Activated naive CD8-positive, alpha-beta T cell treated with anti-CD3 and anti-CD28 coated beads, Interleukin-2, amount 50 U/mL, for 16 hours (primary cell): ENCODE results near the gene ZNF148.
A peak's percentile ranks its signal among the peaks of the same experiment; 100 is the strongest.
"Not testable (repeated sequence)": the region's sequence is repeated elsewhere in the genome, so short reads cannot be mapped to it uniquely, and the experiment has no call there.

ENCODE experiments used
- DNase-seq: peaks from one replicate; pipeline ENCODE4 v3.0.0-alpha.2; 2020; ENCODE audit warnings: low read depth, low spot score

ZNF148 gene

DNA sequence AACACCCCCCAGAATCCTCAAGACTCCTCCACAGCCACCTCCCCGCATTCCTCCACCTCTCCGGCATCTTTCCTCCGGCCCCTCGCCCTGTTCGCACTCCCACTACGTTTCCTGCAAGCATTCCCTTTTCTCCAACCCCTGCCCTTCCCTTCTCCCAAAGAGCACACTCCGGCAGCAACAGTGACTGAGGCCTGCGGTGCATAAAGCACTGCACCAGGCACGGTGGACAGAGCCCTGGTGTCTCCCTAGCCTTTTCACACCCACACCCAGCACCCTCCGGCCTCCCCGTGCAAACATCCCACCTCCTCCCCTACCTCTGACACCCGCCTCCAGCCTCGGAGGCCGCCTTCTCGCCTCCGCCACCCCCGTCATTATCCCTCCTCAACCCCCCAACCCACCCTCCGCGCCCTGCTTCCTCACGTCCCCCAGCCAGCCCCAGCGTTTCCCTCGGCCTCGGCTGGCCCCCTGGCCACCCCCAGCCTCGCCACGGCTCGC lies 577 bp downstream of the ZNF148 start:
- DNase-seq: no peak

DNA sequence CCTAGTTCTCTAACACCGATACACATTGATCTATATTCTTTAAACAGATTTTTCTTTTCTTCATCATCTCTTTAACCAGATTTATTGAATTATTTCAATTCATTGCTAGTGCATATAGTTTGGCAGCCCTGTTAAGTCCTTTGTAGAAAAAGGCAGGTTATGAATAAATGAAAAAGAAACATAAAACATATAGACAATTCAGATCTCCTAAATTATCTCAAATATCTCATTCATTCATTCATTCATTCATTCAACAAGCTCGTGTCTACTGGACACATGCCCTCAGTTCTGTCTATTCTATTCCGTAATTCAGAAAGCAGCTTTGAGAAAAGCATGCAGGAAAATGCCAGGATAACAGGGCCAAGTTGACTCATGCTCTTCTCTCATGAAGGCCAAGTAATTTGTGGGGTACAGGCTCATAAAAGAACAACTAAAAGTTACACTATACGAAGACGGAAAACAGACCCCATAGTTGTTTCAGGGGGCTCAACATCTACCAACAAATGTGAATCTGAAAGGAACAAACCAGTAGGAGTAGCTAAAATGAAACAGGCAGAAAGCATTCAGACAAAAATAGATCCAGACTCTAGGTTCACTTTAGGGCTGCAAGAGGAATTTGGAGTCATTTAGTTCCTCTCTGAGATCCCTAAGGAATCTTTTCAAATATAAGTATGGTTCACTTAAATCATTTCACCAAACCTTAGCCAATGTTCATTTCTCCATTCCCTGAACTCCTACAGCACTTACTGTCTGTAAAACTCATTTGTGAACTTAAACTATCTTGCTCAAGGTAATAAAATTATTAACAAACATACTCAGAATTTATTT lies 7.5 kb downstream of the ZNF148 start:
- DNase-seq: no peak

DNA sequence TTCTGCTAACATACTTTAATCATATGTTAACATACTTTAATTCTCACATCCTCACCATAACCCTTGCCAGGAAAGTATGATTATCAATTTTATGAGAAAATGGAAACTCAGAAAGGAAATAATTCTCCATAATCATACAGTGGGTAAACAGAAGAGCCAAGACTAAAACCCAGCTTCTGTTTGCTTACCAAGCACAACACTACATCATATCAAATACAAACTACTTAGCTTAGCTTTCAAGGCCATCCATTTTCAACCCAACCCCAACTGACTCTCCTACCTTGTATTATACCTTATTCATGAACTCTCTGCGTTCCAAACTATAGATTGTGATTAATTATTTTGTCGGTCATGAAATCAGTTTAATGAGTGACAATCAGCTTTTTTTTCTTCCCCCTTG lies 9.0 kb downstream of the ZNF148 start:
- DNase-seq: no peak

DNA sequence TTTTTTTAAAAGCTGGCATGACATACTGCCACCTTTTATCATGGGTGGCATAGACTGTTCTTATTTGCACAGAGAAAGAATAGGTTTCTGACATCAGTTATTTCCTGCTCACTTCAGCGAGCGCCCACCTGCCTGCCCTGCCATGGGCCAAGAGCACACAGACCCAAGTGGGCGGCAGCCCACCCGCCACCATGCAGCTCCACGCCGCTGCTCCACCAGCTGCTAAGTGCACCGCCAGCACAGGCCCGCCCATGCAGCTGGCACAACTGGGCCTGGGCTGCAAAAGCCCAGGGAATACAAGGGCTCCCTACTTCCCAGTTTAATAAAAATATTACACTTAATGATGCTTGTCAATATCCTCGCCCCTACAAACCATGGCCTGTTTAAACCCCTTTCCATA lies 15.4 kb downstream of the ZNF148 start:
- DNase-seq: no peak

DNA sequence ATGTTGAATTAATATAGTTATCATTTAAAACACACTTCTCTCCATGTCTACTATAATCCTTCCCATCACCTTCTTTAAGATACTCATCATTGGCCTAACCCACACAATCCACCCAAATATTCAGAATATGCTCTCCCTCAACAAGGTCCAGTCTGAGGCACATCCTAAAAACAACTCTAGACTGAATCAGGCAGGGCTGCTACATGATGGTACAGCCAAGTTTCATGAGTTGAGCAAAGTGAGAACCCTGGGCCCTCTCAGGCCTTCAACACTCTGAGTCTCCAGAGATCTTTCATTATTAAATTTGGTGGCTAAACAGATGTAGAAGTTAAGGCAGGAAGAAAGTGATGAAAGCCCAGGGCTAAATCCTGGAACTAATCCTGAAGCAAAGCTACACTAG lies 16.2 kb downstream of the ZNF148 start:
- DNase-seq: no peak

DNA sequence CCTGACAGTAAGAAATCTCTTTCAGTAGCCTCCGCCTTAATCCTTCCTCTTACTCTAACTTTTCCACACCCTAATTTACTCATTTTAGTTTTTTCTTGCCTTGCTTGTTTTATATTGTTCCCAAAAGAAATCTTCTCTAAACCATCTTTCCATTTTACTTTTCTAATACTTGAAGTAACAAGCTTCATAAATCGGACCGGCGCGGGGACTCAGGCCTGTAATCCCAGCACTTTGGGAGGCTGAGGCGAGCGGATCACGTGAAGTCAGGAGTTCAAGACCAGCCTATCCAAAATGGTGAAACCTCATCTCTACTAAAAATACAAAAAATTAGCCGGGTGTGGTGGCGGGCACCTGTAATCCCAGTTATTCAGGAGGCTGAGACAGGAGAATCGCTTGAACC lies 17.3 kb downstream of the ZNF148 start:
- DNase-seq: no peak

DNA sequence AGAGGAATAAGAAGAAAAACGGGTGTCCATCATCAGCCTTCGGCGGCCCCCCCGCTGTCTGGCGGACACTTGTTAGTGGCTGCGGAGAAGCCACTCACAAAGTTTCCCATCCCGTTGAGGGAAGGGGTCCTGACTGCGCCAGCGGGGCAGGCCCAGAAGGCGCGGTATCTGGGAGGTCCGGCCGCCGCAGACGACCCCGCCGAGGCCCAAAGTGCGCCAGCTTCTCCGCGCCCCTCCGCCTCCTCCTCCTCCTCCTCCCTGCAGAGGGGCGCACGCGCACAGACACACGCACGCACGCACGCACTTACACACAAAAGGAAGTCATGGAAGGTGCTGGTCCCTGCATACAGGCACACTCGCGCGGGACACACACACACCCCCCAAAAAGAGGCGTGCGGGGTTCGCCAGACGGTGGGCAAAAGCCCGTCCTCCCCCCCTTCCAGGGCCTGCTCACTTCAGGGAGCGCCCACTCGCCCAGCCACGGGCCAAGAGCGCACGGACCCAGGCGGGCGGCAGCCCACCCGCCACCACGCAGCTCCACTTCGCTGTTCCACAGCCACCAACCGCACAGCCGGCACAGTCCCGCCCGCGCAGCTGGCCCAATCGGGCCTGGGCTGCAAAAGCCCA lies 18.0 kb downstream of the ZNF148 start:
- DNase-seq: peak; percentile 19

DNA sequence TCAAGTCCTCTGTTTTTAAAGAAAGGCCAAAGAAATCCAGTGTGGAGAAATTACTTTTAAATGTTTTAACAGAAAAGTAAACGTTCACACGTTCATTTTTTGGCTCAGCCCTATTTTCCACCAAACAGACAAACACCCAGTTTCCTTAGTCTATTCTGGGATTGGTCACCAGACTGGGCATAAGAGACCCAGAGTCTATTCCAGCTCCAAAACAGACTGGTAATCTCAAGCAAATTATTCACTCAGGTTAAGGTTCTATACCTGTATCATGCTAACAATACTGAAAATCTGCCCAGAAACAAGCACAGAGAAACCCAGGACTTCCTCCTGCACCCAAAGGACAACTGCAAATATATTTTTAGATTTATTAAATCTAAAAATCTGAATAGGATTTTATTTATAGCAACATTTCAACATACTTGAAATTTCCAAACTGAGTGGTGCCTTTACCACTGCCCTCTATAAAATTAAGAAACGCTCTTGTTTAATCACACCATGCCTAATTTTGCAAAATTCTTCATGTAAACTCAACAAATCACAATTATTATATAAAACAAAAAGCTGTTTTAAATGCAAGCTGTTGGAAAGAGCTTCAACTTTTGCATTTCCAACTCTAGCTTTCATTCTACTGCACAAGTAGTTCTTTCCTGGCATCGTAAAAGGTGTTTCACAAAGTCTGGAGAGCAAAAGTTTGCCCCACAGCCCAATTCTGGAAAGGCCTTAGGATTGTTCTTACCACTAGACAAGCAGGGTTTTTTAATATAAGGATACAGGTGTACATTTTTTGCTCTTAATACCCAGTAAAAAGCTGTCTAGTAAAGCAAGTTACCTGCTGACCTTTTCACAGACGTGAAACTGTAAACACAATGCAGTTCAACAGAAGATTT lies 18.7 kb downstream of the ZNF148 start:
- no peak for DNase-seq

DNA sequence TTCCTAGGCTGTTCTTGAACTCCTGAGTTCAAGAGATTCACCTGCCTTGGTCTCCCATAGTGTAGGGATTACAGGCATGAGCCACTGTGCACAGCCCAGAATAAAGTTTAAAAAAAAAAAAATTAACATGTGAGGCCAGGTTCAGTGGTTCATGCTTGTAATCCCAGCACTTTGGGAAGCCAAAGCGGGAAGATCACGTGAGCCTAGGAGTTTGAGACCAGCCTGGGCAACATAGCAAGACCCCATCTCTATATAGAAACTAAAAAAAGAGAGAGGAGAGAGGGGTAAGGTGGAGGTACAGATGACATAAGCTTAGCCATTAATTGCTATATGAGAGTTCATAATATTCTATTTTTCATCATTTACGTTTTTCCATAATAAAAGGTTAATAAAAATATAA lies 21.5 kb downstream of the ZNF148 start:
- no peak for DNase-seq

DNA sequence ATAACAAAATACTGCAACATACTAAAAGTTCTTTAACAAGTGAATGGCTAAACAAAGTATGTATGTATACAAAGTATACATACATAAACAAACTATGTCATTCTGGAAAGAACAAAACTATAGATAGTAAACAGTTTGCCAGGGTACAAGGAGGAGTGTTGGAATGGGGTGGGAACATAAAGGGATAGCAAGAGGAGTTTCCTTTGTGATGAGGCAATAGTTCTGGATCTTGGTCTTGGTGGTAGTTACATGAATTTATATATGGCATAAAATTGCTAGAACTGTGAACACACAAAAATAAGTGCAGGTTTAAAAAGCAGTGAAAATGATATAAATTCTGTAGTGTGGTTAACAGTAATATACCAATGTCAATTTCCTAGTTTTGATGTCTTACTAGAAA lies 22.0 kb downstream of the ZNF148 start:
- DNase-seq: no peak

DNA sequence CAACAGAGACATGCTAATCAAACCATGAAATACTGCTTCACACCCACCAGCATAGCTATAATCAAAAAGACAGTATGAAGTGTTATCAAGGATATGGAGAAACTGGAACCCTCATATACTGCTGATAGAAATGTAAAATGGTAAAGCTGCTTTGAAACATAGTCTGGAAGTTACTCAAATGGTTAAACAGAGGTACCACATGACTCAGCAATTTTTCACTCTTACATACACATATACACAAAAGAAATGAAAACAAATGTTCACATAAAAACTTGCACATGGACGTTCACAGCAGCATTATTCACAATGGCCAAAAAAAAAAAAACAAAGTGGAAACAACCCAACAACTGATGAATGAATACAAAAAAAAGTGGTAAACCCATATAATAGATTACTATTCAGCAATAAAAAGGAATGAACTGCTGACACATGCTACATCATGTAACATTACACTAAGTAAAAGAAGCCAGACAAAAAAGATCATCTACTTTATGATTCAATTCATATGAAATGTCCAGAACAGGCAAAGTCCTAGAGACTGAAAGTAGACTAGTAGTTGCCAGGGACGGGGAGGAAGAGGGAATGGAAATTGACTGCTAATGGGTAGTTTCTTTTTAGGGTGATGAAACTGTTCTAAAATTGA lies 23.2 kb downstream of the ZNF148 start:
- DNase-seq: no peak

DNA sequence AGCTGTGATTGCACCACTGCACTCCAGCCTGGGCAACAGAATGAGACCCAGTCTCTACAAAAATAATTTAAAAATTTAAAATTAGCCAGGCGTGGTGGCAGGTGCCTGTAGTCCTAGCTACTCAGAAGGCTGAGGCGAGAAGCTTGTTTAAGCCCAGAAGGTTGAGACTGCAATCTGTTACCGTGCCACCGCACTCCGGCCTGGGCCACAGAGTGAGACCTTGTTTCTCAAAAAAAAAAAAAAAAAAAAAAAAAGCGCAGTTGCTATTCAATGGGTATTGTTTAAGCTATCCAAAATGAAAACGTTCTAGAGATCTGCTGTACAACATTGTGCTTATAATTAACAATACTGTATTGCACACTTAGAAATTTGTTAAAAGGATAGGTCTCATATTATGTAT lies 24.0 kb downstream of the ZNF148 start:
- DNase-seq: no peak

DNA sequence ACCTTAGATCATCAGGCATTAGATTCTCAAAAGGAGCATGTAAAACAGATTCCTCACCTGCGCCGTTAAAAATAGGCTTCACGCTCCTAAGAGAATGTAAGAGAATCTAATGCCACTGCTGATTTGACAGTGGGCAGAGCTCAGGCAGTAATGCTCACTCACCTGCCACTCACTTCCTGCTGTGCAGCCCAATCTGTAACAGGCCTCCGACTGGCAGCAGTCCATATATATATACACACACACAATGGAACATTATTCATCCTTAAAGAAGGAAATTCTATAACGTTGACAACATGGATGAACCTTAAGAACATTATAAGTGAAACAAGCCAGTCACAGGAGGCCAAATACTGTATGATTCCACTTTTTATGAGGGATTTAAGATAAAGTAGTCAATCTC lies 24.5 kb downstream of the ZNF148 start:
- DNase-seq: no peak

DNA sequence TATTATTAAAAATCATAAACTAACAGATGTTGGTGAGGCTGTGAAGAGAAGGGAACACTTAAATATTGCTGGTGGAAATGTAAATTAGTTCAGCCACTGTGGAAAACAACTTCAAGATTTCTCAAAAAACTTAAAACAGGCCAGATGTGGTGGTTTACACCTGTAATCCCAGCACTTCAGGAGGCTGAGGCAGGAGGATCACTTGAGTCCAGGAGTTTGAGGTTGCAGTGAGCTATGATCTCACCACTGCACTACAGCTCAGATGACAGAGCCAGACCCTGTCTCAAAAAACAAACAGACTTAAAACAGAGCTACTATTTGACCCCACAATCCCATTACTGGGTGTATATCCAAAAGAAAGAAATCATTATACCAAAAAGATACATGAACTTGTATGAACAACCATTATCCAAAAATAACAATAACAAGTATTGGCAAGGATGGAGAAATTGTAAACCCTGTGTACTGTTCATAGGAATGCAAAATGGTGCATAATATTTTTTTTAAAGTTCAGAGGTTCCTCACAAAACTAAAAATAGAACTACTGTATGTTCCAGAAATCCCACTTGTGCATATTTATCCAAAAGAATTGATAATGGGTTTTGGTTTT lies 25.5 kb downstream of the ZNF148 start:
- DNase-seq: no peak

DNA sequence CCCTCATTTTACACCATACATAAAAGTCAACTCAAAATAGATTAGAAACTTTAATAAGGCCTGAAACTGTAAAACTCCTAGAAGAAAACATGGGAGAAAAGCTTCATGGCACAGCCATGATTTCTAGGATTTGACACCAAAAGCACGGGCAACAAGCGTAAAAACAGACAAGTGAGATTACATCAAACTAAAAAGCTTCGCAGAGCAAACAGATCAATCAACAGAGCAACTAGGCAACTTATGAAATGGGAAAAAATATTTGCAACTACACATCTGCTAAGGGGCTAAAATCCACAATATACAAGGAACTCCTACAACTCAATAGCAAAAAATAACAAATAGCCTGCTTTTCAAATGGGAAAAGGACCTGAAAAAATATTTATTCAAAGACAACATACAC lies 26.1 kb downstream of the ZNF148 start:
- DNase-seq: no peak

DNA sequence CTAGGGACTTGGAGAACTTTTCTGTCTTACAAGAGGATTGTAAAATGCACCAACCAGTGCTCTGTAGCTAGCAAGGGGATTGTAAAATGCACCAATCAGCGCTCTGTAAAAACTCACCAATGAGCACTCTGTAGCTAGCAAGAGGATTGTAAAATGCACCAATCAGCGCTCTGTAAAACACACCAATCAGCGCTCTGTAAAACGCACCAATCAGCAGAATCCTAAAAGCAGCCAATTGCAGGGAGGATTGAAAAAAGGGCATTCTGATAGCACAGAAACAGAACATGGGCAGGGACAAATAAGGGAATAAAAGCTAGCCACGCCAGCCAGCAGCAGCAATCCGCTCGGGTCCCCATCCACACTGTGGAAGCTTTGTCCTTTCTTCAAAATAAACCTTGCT lies 31.8 kb downstream of the ZNF148 start:
- not testable (repeated sequence) for DNase-seq

DNA sequence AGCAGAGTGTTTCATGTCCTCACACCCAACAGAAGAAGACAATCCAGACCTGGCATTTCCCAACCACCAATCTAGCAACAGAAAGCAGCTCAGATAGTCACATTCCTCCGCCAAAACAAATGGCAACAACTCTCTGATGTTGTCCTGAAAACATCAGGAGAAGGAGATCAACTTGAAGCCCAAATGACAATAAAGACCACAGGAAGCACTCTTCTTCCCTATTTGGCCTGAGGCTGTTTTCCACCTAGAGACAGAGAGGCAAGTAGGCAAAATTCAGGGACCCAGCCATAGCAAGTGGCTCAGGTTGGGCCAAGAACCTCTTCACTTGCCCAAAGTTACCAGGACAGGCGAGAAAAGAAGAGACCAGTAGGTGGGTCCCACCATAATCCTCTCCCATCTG lies 35.0 kb downstream of the ZNF148 start:
- no peak for DNase-seq

DNA sequence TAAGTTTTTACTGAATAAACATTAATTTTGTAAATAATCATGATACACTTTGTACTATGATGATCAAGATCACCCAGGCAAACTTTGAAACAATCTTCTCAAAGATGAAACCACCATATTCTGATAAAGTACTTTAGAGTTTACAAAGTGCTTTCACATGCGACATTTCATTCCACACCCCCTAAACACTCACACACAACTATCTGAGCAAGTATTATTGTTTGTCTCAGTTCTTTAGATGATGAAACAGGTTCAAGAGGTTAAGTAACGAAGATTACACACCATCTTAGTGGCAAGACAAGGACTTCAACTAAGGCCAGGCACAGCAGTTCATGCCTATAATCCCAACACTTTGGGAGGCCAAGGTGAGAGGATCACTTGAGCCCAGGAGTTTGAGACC lies 37.6 kb downstream of the ZNF148 start:
- no peak for DNase-seq

DNA sequence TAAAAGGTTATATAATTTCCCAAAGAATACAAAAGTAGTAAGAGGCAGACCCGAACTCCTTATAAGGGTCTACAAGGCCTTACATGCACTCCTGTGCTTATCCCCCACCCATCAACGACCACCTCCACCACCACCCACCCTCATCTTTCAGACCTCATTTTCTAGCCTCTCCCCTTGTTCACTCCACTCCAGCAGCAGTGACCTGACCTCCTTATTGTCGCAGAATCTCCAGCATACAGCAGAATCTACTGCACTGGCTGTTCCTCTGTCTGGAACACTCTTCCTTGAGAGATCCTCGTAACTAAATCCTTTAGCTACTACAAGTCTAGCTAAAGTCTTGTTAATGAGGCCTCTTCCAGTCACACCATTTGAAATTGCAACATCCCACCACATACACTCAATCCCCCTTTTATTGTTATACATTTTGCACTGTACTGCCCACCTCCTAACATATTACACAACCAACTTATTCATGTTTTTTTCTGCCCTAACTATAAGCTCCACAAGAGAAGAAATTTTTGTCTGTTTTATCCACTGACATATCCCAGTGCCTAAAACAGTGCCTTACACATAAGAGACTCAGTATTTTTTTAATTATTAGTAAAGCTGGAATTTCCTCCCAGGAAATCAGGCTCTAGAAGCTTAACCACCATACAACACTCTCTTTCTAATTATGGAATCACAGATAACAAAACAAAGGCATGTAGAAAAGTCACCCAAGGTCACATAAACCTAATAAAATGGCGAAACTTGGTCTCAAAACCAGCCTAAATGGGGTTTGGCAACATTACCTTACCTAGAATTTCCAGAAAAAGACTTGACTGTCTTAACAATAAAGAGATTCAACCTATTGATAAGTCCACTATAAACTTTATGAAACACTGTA lies 40.2 kb downstream of the ZNF148 start:
- no peak for DNase-seq

DNA sequence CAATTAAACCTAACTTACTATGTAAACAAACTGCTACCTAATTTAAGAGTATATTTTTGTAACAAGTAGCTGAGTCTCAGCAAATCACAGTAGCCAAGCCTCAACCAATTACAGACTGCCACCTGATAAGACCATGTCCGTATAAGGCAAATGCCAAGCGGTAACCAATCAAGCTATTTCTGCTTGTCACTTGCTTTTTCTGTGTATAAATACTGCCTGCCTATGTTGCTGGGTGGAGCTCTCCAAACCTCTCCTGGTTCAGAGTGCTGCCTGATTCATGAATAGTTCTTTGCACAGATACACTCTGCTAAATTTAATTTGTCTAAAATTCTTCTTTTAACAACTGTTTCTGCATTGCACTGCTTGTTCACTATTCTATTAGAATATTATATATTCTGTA lies 42.6 kb downstream of the ZNF148 start:
- DNase-seq: no peak
